Body of pancreas (tissue), 4 donors: ENCODE measurements around the gene PNPLA7. TPM values are rescaled to one million over a fixed set of nuclear protein-coding genes. Genes with fewer than 3 reads are reported as not detected.
"Not testable (repeated sequence)": the region's sequence is repeated elsewhere in the genome, so short reads cannot be mapped to it uniquely, and the experiment has no call there.

Source experiments
- ATAC-seq: fragments of 150-250 bp; one replicate; pipeline ENCODE4 v1.9.1; 2016
- DNase-seq, 4 donors: peaks; one replicate each; pipeline ENCODE4 v3.0.0-alpha.2; 2019
- H3K27ac ChIP-seq, 4 donors: fragments of 200-600 bp; sonication (generic); 1 replicate in 3 of 4; 2 replicates in 1 of 4; pipeline versions ENCODE4 v1.5.1 to v1.6.1; 2016 to 2019; ENCODE audit warnings: mild to moderate bottlenecking in 1 of 4, mixed read lengths in 1 of 4, moderate library complexity in 1 of 4
- H3K27me3 ChIP-seq, 2 donors: fragments of 200-600 bp; sonication (generic); one replicate each; pipeline ENCODE4 v1.6.0; 2016; ENCODE audit warnings: mild to moderate bottlenecking in 1 of 2
- H3K36me3 ChIP-seq, 2 donors: fragments of 200-600 bp; sonication (generic); replicated peaks in 1 of 2; 2 replicates each; pipeline ENCODE4 v1.5.1; 2016; ENCODE audit warnings: low read depth in 2 of 2; ENCODE audit not compliant: insufficient read depth in 1 of 2
- H3K4me1 ChIP-seq: fragments of 200-600 bp; sonication (generic); one replicate; pipeline ENCODE4 v1.6.0; 2016
- H3K4me3 ChIP-seq, 2 donors: fragments of 200-600 bp; sonication (generic); 1 replicate in 1 of 2; 2 replicates in 1 of 2; pipeline ENCODE4 v1.5.1; 2016 to 2019
- H3K9me3 ChIP-seq, 3 donors: fragments of 200-600 bp; sonication (generic); 1 replicate in 2 of 3; 2 replicates in 1 of 3; pipeline ENCODE4 v1.5.1; 2016
- CTCF ChIP-seq, 7 experiments: fragments of 450-650 bp in 4 of 7; fragments of 200-600 bp in 3 of 7; sonication (generic) in 3 of 7; IDR thresholded peaks; one replicate each; pipeline ENCODE4 v1.5.1; 2016 to 2019; ENCODE audit warnings: antibody characterized with exemption in 7 of 7
- POLR2A ChIP-seq, 3 donors: fragments of 450-650 bp; IDR thresholded peaks; one replicate each; pipeline ENCODE4 v1.6.1; 2016; ENCODE audit warnings: antibody characterized with exemption in 3 of 3, mild to moderate bottlenecking in 2 of 3
- WGBS, 2 donors: methylation state at CpG; one replicate each; pipeline ENCODE4 v1.1.5; 2017; 5-methylcytosine and 5-hydroxymethylcytosine counted together
- intact Hi-C: fragments of 100-400 bp; cut with DNase I; formaldehyde crosslinking; loops from one replicate; pipeline ENCODE4 v1.15.1; 2023
- total RNA-seq, 2 donors: library from RNA; depleted of rRNA; stranded (reverse); fragments of >200 nt; gene quantifications; one replicate each; pipeline ENCODE4 v1.1.0, GENCODE V29; 2016

Gene PNPLA7
- total RNA-seq, 2 donors from 2014 or later, result 16.1 to 27.7 TPM

DNA sequence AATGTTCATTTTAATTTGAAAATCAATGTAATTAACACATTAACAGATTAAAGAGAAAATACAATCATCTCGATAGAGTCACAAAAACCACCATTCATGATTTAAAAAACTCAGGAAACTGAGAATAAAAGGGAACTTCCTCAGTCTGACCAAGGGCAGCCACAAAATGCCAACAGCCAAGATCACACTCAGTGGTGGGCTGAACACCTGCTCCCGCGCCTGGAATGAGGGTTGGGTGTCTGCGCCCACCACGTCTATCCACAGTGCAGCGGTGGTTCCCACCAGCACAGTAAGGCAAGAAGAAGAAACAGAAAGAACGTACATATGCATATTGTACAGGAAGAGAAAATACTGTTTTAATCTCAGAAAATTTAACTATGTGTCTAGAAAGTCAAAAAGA is 79.4 kb downstream of the PNPLA7 start:
- intact Hi-C loops, result no loop called here
- DNase-seq, result no peak
- no peak for TF ChIP-seq CTCF (IDR thresholded peaks at IDR 0.05)
- no peak for TF ChIP-seq POLR2A (IDR thresholded peaks at IDR 0.05)
- H3K9me3 ChIP-seq, result peaks cover 0 to 3% (median 0%) of the 10 kb centered on the region in 3 donors
- H3K36me3 ChIP-seq, result no peaks in the 10 kb centered on the region
- 74 to 79% methylated on average over 7 of the region's 7 CpGs for WGBS, 2 donors
- H3K27ac ChIP-seq, result no peak overlapping the region
- ATAC-seq, result no peak
- no peaks in the 10 kb centered on the region for H3K27me3 ChIP-seq
- H3K4me1 ChIP-seq, result no peaks in the 10 kb centered on the region
- no peak overlapping the region for H3K4me3 ChIP-seq

GRCh38 chr9:137467896-137468295 is 82.3 kb downstream of the PNPLA7 start:
- Histone ChIP-seq H3K4me1 (no peaks in the 10 kb centered on the region), H3K4me3 (no peak overlapping the region), H3K36me3 (no peaks in the 10 kb centered on the region), H3K27me3 (no peaks in the 10 kb centered on the region), H3K9me3 (no peaks in the 10 kb centered on the region), H3K27ac (no peak overlapping the region)
- DNase-seq, result no peak
- 94 to 96% methylated on average over 7 of the region's 7 CpGs for whole genome bisulfite sequencing, 2 donors
- intact Hi-C loops, result no loop called here
- TF ChIP-seq CTCF (IDR thresholded peaks at IDR 0.05), result no peak
- no peak for TF ChIP-seq POLR2A (IDR thresholded peaks at IDR 0.05)
- ATAC-seq, result no peak

DNA sequence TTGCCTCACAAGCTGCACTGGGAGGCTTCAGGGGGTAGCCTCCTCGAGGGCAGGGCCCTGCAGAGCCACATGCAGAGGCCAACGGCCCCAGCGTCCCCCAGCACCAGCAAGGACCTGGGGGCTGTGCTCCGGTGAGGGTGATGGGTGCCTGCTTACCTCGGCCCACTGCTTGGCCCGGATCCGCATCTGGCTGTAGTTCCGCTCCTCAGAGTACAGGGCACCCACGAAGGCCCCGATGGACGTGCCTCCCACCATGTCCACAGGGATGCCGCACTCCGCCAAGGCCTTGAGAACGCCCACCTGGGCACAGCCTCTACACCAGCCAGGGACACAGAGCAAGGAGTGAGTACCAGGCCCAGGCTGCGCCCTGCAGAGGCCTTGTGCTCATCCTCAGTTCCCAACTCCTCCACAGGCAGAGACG is 83.0 kb downstream of the PNPLA7 start:
- Histone ChIP-seq H3K9me3 (no peaks in the 10 kb centered on the region), H3K27me3 (no peaks in the 10 kb centered on the region), H3K4me1 (no peaks in the 10 kb centered on the region), H3K4me3 (no peak overlapping the region), H3K36me3 (no peaks in the 10 kb centered on the region), H3K27ac (no peak overlapping the region)
- WGBS, 2 donors, result 91 to 92% methylated on average over 12 to 16 of the region's 16 CpGs
- intact Hi-C loops, result no loop called here
- DNase-seq, result no peak
- ATAC-seq, result no peak
- TF ChIP-seq POLR2A (IDR thresholded peaks at IDR 0.05), result no peak
- TF ChIP-seq CTCF (IDR thresholded peaks at IDR 0.05), result no peak

- H3K9me3 ChIP-seq, H3K4me1 ChIP-seq, DNase-seq, H3K36me3 ChIP-seq, H3K4me3 ChIP-seq, H3K27me3 ChIP-seq, ATAC-seq, H3K27ac ChIP-seq, intact Hi-C loops: not testable (repeated sequence)
- WGBS, 2 donors, result 82 to 88% methylated on average over 35 of the region's 35 CpGs
Observed at GRCh38 chr9:137466389-137467085, 83.7 kb downstream of the PNPLA7 start.

GRCh38 chr9:137465720-137466388 is 84.3 kb downstream of the PNPLA7 start:
- DNase-seq (no peak), ATAC-seq (no peak)
- no peaks in the 10 kb centered on the region for H3K36me3 ChIP-seq
- H3K4me1 ChIP-seq, result no peaks in the 10 kb centered on the region
- H3K27me3 ChIP-seq, result no peaks in the 10 kb centered on the region
- H3K27ac ChIP-seq, result no peak overlapping the region
- H3K9me3 ChIP-seq, result no peaks in the 10 kb centered on the region
- WGBS, 2 donors, result 93 to 95% methylated on average over 19 to 23 of the region's 23 CpGs
- H3K4me3 ChIP-seq, result no peak overlapping the region
- intact Hi-C loops, result no loop called here
- TF ChIP-seq POLR2A (IDR thresholded peaks at IDR 0.05) (no peak), CTCF (IDR thresholded peaks at IDR 0.05) (no peak)
